Measurements from ENCODE around the gene PLEKHJ1. TPM values are rescaled to one million over a fixed set of nuclear protein-coding genes. Genes with fewer than 3 reads are reported as not detected.

PLEKHJ1 gene
- total and polyA plus RNA-seq, 2 of the 13 experiments (the other 11 are each of a cell fraction or from before 2014, with no cell fraction given): 70.5 to 130 TPM

- TF ChIP-seq TEAD2 (CRISPR knock-in tag; IDR thresholded peaks at IDR 0.05): no peak
- no peak for TF ChIP-seq FUBP1 (CRISPR knock-in tag; IDR thresholded peaks at IDR 0.05; ENCODE audit: borderline replicate concordance)
- TF ChIP-seq IRF9 (CRISPR knock-in tag; IDR thresholded peaks at IDR 0.05; ENCODE audit: borderline replicate concordance): no peak
- TF ChIP-seq ZNF558 (CRISPR knock-in tag; IDR thresholded peaks at IDR 0.05; ENCODE audit: borderline replicate concordance): peak; percentile 38; the same call in 1 of the 2 replicates
- TF ChIP-seq ZNF383 (CRISPR knock-in tag; IDR thresholded peaks at IDR 0.05; ENCODE audit: borderline replicate concordance): no peak
- peak; percentile 78; the same call in 1 of the 2 replicates for TF ChIP-seq NKX3-1 (CRISPR knock-in tag; IDR thresholded peaks at IDR 0.05)
- TF ChIP-seq ZXDC (CRISPR knock-in tag; IDR thresholded peaks at IDR 0.05): 0 out of 2 replicates have a peak, but pooled peaks have one; percentile 33
- TF ChIP-seq TBX3 (IDR thresholded peaks at IDR 0.05; ENCODE audit: borderline replicate concordance): no peak
- no peak for TF ChIP-seq BCLAF1 (IDR thresholded peaks at IDR 0.05)
- TF ChIP-seq SOX5 (CRISPR knock-in tag; IDR thresholded peaks at IDR 0.05; ENCODE audit: borderline replicate concordance): no peak
- no peak for TF ChIP-seq POLR2A (IDR thresholded peaks at IDR 0.05; ENCODE audit: insufficient read depth in 1 of 2, low read depth in 2 of 2, low read length in 2 of 2)
- TF ChIP-seq ZNF224 (CRISPR knock-in tag; IDR thresholded peaks at IDR 0.05): no peak
- TF ChIP-seq ARNTL (CRISPR knock-in tag; IDR thresholded peaks at IDR 0.05): no peak; the same call in 1 of the 2 replicates
- 0 out of 2 replicates have a peak, but pooled peaks have one; percentile 47 for TF ChIP-seq SNAI1 (CRISPR knock-in tag; IDR thresholded peaks at IDR 0.05; ENCODE audit: borderline replicate concordance)
- no peak for TF ChIP-seq AHR (CRISPR knock-in tag; IDR thresholded peaks at IDR 0.05)
- TF ChIP-seq ARID2 (CRISPR knock-in tag; IDR thresholded peaks at IDR 0.05; ENCODE audit: borderline replicate concordance): no peak
- TF ChIP-seq BRD4 (CRISPR knock-in tag; IDR thresholded peaks at IDR 0.05): 0 out of 2 replicates have a peak, but pooled peaks have one; percentile 32
- no peak for TF ChIP-seq BCL6 (CRISPR knock-in tag; IDR thresholded peaks at IDR 0.05)
- no peak for TF ChIP-seq MBD4 (IDR thresholded peaks at IDR 0.05; ENCODE audit: borderline replicate concordance, low read length)
- TF ChIP-seq, protein P1, sequence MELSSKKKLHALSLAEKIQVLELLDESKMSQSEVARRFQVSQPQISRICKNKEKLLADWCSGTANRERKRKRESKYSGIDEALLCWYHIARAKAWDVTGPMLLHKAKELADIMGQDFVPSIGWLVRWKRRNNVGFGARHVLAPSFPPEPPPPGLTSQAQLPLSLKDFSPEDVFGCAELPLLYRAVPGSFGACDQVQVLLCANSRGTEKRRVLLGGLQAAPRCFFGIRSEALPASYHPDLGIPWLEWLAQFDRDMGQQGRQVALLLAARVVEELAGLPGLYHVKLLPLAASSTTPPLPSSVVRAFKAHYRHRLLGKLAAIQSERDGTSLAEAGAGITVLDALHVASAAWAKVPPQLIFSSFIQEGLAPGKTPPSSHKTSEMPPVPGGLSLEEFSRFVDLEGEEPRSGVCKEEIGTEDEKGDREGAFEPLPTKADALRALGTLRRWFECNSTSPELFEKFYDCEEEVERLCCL (CRISPR knock-in tag; IDR thresholded peaks at IDR 0.05; ENCODE audit: borderline replicate concordance): no peak
Measured at GRCh38 chr19:2252797-2253105, 16.6 kb upstream of the PLEKHJ1 start (continued).
